H1 (cell line): Measurements from ENCODE around the gene PLCL2. TPM values are rescaled to one million over a fixed set of nuclear protein-coding genes. Genes with fewer than 3 reads are reported as not detected.

Source experiments
- EP300 ChIP-seq, 2 experiments: IDR thresholded peaks; 1 replicate in 1 of 2; 2 replicates in 1 of 2; pipeline ENCODE4 v1.6.1; 2011 to 2012; ENCODE audit warnings: low read depth in 2 of 2, low read length in 2 of 2, mild to moderate bottlenecking in 2 of 2, borderline replicate concordance in 1 of 2, inconsistent platforms in 1 of 2, moderate library complexity in 1 of 2
- NANOG ChIP-seq: IDR thresholded peaks from 2 replicates; pipeline ENCODE4 v1.6.1; 2011; ENCODE audit warnings: low read length, low read depth, mild to moderate bottlenecking, inconsistent platforms; ENCODE audit not compliant: insufficient read depth, poor library complexity, severe bottlenecking
- TBP ChIP-seq: IDR thresholded peaks from 2 replicates; pipeline ENCODE4 v1.6.1; 2011; ENCODE audit warnings: low read depth, low read length, improper control_type of control experiment
- polyA plus RNA-seq, 7 experiments: library from polyadenylated mRNA; depleted of rRNA in 3 of 7; stranded (reverse) in 5 of 7; unstranded in 2 of 7; fragments of >200 nt in 5 of 7; fragments of 200-250 nt in 2 of 7; gene quantifications; 1 replicate in 5 of 7; 2 replicates in 1 of 7; 4 replicates in 1 of 7; pipeline versions ENCODE4 v1.2.1 to v1.2.3, GENCODE V29; 2011 to 2013; ENCODE audit warnings: missing spikeins in 2 of 7, mixed read lengths in 2 of 7
- total RNA-seq: library from RNA; stranded (reverse); fragmentation: NEBNext Ultra II Directional; extraction: Animal tissue kit (Norgen Biotek cat#: 25700); gene quantifications from 2 replicates; pipeline ENCODE4 v1.2.1, GENCODE V29; 2021
- TF ChIP-seq, protein P1 (sequence below): IDR thresholded peaks from 2 replicates; pipeline ENCODE4 v1.6.1; 2012; ENCODE audit warnings: inconsistent platforms

Gene PLCL2
- total and polyA plus RNA-seq, 2 of the 8 experiments (the other 6 are each of a cell fraction or from before 2014, with no cell fraction given), result 3.5 to 6.8 TPM

DNA sequence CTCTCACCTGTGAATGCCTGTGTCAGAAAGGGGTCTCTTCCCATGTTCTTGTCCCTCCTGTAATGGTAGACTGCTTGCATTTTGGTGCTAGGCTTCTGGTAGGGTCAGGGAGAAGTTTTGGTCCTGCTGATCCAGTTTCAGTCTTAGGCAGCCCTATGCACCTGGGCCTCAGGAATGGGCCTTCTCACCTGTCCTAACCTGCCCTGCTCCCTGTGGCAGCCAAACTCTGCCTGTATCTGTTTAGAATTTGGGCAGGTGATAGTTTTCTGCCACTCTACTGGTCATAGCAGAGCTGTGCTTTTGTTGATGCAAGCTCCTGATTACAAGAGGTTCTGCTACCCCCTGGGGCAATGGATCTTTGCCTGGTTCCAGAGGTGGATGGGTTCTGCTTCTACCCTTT is 118.7 kb downstream of the PLCL2 start (continued):
- TF ChIP-seq EP300 (IDR thresholded peaks at IDR 0.05; ENCODE audit: borderline replicate concordance in 1 of 2, low read depth in 2 of 2, low read length in 2 of 2) (no peak), TBP (no peak), NANOG (no peak)
- TF ChIP-seq, protein P1, sequence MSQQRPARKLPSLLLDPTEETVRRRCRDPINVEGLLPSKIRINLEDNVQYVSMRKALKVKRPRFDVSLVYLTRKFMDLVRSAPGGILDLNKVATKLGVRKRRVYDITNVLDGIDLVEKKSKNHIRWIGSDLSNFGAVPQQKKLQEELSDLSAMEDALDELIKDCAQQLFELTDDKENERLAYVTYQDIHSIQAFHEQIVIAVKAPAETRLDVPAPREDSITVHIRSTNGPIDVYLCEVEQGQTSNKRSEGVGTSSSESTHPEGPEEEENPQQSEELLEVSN, result no peak
